ENCODE results near the gene CACNA1C.

CACNA1C gene

DNA sequence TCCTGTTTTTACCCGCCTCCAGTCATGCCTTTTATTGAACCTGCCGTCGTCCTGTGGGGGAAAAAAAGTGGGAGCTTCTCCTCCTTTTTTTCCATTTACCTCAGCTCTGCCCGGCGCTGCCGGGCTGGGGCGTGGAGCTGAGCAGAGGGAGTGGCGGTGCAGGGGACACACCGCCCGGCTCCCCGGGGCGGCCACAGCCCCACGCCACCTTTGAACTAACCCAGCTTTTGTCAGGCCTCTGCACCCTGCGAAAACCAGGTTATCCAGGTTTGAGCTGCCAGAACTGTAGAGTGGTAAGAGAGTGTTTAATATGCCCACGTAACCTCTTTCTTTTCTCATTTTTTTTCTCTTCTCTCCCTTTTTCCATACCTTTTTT, 581.0 kb downstream of the CACNA1C start:
- no peak for FAIRE-seq
- TF ChIP-seq, protein P1, sequence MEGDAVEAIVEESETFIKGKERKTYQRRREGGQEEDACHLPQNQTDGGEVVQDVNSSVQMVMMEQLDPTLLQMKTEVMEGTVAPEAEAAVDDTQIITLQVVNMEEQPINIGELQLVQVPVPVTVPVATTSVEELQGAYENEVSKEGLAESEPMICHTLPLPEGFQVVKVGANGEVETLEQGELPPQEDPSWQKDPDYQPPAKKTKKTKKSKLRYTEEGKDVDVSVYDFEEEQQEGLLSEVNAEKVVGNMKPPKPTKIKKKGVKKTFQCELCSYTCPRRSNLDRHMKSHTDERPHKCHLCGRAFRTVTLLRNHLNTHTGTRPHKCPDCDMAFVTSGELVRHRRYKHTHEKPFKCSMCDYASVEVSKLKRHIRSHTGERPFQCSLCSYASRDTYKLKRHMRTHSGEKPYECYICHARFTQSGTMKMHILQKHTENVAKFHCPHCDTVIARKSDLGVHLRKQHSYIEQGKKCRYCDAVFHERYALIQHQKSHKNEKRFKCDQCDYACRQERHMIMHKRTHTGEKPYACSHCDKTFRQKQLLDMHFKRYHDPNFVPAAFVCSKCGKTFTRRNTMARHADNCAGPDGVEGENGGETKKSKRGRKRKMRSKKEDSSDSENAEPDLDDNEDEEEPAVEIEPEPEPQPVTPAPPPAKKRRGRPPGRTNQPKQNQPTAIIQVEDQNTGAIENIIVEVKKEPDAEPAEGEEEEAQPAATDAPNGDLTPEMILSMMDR (IDR thresholded peaks at IDR 0.05; ENCODE audit: insufficient read depth, missing control alignments): no peak

DNA sequence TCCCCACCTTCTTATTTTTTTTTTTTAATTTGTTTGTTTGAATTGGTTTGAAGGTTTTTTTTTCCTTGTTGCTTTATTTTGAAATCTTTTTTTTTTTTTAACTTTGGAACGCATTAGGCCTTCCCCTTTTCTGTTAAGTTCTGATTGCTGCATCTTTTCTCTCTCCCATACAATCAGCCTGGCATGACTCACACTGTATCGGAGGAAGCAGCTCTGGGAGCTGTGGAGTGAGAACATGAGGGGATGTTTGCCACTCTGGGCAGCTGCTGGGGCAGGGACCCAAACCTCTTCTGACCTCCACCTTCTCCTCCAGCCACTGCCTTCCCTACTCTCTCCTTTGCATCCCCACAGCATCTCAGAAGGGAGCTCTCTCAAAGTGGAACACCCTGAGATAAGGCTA, 581.7 kb downstream of the CACNA1C start:
- DNase-seq (ENCODE audit: insufficient read length, low spot score) (no peak), FAIRE-seq (no peak)
- TF ChIP-seq, protein P1 (IDR thresholded peaks at IDR 0.05; ENCODE audit: insufficient read depth, missing control alignments): no peak

More for the DNA sequence above, 581.0 kb downstream of the CACNA1C start:
- DNase-seq (ENCODE audit: insufficient read length, low spot score): no peak

DNA sequence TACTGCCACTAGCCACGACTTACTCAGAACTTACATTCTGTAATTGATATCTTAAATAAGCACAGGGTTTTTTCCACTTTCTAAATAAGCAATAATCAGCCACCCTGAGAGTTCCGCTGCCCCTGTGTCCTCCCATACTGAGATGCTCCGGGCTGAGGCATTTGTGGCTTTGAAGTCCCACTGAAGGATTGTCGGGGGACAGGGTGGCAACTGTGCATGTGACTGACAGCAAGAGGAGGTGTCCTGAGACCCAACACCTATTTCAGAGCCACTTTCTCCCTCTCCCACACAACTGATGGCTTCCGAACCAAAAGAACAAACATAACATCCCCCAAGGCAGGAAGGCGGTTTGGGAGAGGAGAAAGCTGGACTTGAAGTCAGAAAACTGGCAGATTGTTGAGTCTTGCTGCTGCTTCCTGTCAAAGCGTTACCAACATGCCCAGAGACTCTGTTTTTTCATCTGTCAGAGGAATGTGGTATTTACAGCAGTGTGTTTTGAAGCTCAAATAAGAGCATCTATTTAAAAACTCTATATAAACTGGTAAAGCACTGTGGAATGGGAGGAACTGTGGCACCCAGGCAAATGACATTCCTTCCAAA, 584.1 kb downstream of the CACNA1C start:
- no peak for DNase-seq (ENCODE audit: insufficient read length, low spot score)
- TF ChIP-seq, protein P1 (IDR thresholded peaks at IDR 0.05; ENCODE audit: insufficient read depth, missing control alignments): no peak
- no peak for FAIRE-seq

DNA sequence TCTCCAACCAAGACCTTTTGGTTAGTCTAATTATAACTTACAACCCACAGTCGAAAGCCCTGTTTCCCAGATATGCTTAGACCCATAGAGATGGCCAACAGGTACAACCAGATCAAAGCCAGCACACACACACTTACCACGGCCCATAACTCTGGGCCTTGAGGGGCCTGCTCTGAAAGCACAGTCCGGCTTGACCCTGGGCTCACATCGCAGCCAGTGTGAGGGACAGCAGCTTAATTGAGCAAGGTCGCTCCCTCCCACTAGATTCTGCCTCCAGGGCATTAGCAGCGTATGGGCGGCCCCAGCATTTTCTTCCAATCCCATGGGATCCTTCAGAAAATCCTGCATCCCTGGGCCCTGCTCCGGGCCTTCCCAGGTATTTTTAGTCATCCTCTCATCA, 584.6 kb downstream of the CACNA1C start:
- no peak for FAIRE-seq
- TF ChIP-seq, protein P1 (IDR thresholded peaks at IDR 0.05; ENCODE audit: insufficient read depth, missing control alignments): no peak

DNA sequence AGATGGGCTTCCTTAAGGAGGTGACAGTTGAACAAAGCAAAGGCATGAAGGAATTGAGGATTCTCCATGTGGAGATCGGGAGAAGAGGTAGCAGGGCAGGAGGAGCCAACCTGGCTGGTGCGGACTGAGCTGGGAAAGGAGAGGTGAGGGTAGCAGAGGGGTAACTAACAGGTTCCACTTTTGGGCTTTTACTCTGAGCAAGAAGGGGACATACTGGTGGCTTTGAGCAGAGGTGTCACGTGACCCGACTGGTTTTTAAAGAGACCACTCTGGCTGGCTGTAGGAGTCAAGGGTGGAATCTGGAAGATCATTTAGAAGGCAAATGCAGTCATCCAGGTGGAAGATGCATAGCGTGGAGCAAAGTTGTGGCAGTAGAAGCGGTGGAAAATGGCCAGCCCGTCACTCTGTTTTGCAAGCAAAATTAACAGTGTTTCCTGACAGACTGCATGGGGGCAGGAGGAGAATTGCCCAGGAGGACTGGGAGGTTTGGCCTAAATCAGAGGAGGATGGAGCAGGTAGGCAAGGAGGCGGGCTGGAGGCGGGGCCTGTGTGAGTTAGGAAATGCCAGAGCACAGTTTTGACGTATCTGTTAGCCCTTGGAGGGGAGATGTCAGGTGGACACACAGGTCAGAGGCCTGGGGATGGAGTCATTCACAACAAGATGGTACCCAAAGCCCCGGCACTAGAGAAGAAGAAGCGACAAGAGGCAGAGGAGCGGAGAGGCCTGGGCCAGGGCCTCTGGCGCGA, 585.7 kb downstream of the CACNA1C start:
- TF ChIP-seq, protein P1 (IDR thresholded peaks at IDR 0.05; ENCODE audit: insufficient read depth, missing control alignments): no peak
- no peak for FAIRE-seq
- DNase-seq (ENCODE audit: insufficient read length, low spot score): no peak

More for the DNA sequence above, 584.6 kb downstream of the CACNA1C start:
- DNase-seq (ENCODE audit: insufficient read length, low spot score): no peak

DNA sequence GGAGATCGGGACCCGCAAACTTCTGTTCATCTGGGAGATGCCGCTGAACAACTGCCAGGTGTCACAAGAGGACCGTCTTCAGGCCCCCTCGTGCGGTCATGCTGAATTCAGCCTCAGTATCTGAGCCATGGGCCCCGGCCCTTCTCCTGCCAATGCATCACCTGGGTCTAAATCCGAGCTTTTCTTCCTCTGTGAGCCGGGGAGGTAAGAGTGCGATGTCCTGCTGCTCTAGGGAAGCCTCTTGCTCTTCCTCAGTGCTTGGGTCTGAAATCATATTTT, 586.2 kb downstream of the CACNA1C start:
- no peak for DNase-seq (ENCODE audit: insufficient read length, low spot score)
- no peak for FAIRE-seq
- TF ChIP-seq, protein P1 (IDR thresholded peaks at IDR 0.05; ENCODE audit: insufficient read depth, missing control alignments): no peak

DNA sequence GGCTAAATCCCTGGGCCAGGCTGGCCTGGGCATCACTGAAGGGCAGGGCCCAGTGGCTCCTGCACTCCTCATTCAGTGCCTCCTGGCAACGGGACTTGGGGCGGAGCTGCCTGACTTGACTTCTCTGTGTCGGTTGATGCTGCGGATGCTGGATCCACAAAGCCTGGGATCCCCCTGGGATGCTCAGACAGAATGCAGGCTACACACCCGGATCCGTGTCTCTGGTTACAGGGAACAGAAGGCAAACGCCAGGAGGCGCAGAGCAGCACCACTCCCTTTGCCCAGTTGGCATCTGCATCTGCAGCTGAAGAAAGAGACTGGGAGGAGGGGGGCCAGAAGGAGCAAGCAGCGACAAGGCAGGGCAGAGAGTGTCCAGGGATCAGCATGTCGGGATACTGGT, 587.5 kb downstream of the CACNA1C start:
- TF ChIP-seq, protein P1 (IDR thresholded peaks at IDR 0.05; ENCODE audit: insufficient read depth, missing control alignments): no peak
- FAIRE-seq (no peak), DNase-seq (ENCODE audit: insufficient read length, low spot score) (no peak)

All from D721Med (cell line).